ENCODE results near the gene SHC2. TPM values are rescaled to one million over a fixed set of nuclear protein-coding genes. Genes with fewer than 3 reads are reported as not detected.
"Not testable (repeated sequence)": the region's sequence is repeated elsewhere in the genome, so short reads cannot be mapped to it uniquely, and the experiment has no call there.

SHC2 gene
- total and polyA plus RNA-seq, 2 donors (not counting 3 experiments of a cell fraction or from before 2014, with no cell fraction given): 7.5 to 11.8 TPM

- Histone ChIP-seq H3K36me3 (ENCODE audit: control insufficient read depth in 2 of 2, extremely low read depth in 1 of 2, insufficient read depth in 2 of 2, low read length in 2 of 2) (no peaks in the 10 kb centered on the region), H3K27ac (ENCODE audit: insufficient read depth, low read depth, low read length) (no peak overlapping the region), H3K4me1 (ENCODE audit: control insufficient read depth, extremely low read depth, insufficient read depth, low read length) (no peaks in the 10 kb centered on the region), H2AFZ (ENCODE audit: low read depth, low read length) (no peak overlapping the region), H4K20me1 (replicated peaks; ENCODE audit: control insufficient read depth, extremely low read depth, insufficient read depth, low read length) (no peaks in the 10 kb centered on the region), H3K4me2 (ENCODE audit: insufficient read depth, low read length) (no peak overlapping the region), H3K27me3 (ENCODE audit: control insufficient read depth in 2 of 2, insufficient read depth in 2 of 2, low read length in 2 of 2) (no peaks in the 10 kb centered on the region), H3K9me1 (replicated peaks; ENCODE audit: control insufficient read depth, extremely low read depth, insufficient read depth, low read length) (no peaks in the 10 kb centered on the region), H3K79me2 (ENCODE audit: control insufficient read depth, insufficient read depth, low read length) (no peaks in the 10 kb centered on the region), H3K9me3 (replicated peaks; ENCODE audit: control insufficient read depth, insufficient read depth, low read length) (no peaks in the 10 kb centered on the region), H3K9ac (replicated peaks; ENCODE audit: extremely low read depth, insufficient read depth, low read length) (no peak overlapping the region), H3K4me3 (replicated peaks in 1 of 3; ENCODE audit: insufficient read depth in 1 of 3, low read depth in 1 of 3, low read length in 3 of 3) (no peak overlapping the region)
- DNase-seq (ENCODE audit: low read depth, low spot score) (no peak), FAIRE-seq (no peak)
- BruUV-seq (replicated peaks): no TSS peak
- CTCF ChIA-PET: no interaction called here
- TF ChIP-seq JUN (IDR thresholded peaks at IDR 0.05; ENCODE audit: borderline replicate concordance, insufficient read depth, insufficient read length, low read depth): no peak
- no peak for TF ChIP-seq MAX (IDR thresholded peaks at IDR 0.05; ENCODE audit: insufficient read depth, insufficient read length)
- TF ChIP-seq POLR2AphosphoS5 (IDR thresholded peaks at IDR 0.05; ENCODE audit: insufficient read depth, low read depth, low read length): no peak
- no peak for TF ChIP-seq EZH2 (IDR thresholded peaks at IDR 0.05; ENCODE audit: borderline replicate concordance, low read depth, low read length, severe bottlenecking)
- no peak for TF ChIP-seq MYC (IDR thresholded peaks at IDR 0.05; ENCODE audit: low read depth, low read length)
- no peak for TF ChIP-seq FOS (IDR thresholded peaks at IDR 0.05; ENCODE audit: borderline replicate concordance, insufficient read depth, low read length)
- intact Hi-C loops (cut with micrococcal nuclease): no loop called here
- POLR2A ChIA-PET: interaction anchor here (0.7 kb wide), 1 partner anchor 76 kb away, joined by 4 read pairs; no protein-coding TSS in a partner anchor
- dilution Hi-C loops (cut with MboI; ENCODE audit: extremely low pct_ligation_motif_present, low sequenced_read_pairs): no loop called here
These were observed 37.0 kb downstream of the SHC2 start for GRCh38 chr19:423691-424466.

- H2AFZ ChIP-seq (ENCODE audit: low read depth, low read length); H3K9me1 ChIP-seq (replicated peaks; ENCODE audit: control insufficient read depth, extremely low read depth, insufficient read depth, low read length); H3K4me1 ChIP-seq (ENCODE audit: control insufficient read depth, extremely low read depth, insufficient read depth, low read length); H3K36me3 ChIP-seq (ENCODE audit: control insufficient read depth in 2 of 2, extremely low read depth in 1 of 2, insufficient read depth in 2 of 2, low read length in 2 of 2); H4K20me1 ChIP-seq (replicated peaks; ENCODE audit: control insufficient read depth, extremely low read depth, insufficient read depth, low read length); H3K27me3 ChIP-seq (ENCODE audit: control insufficient read depth in 2 of 2, insufficient read depth in 2 of 2, low read length in 2 of 2); H3K9ac ChIP-seq (replicated peaks; ENCODE audit: extremely low read depth, insufficient read depth, low read length); intact Hi-C loops (cut with micrococcal nuclease); FAIRE-seq; H3K4me3 ChIP-seq (replicated peaks in 1 of 3; ENCODE audit: insufficient read depth in 1 of 3, low read depth in 1 of 3, low read length in 3 of 3); H3K79me2 ChIP-seq (ENCODE audit: control insufficient read depth, insufficient read depth, low read length); H3K9me3 ChIP-seq (replicated peaks; ENCODE audit: control insufficient read depth, insufficient read depth, low read length); DNase-seq (ENCODE audit: low read depth, low spot score); dilution Hi-C loops (cut with MboI; ENCODE audit: extremely low pct_ligation_motif_present, low sequenced_read_pairs); CTCF ChIA-PET; H3K27ac ChIP-seq (ENCODE audit: insufficient read depth, low read depth, low read length); BruUV-seq (replicated peaks); H3K4me2 ChIP-seq (ENCODE audit: insufficient read depth, low read length): not testable (repeated sequence)
- POLR2A ChIA-PET: interaction anchor here (0.7 kb wide), 1 partner anchor 77 kb away, joined by 4 read pairs; no protein-coding TSS in a partner anchor
These were observed 38.0 kb downstream of the SHC2 start for GRCh38 chr19:422917-423226.

Measured in endothelial cell of umbilical vein (primary cell).